WTC11 (cell line): ENCODE measurements around the gene GSK3B. TPM values are rescaled to one million over a fixed set of nuclear protein-coding genes. Genes with fewer than 3 reads are reported as not detected.

Source experiments
- ATAC-seq: fragments of 200-7000 bp; cut with Tn5 transposase; 2 replicates; pipeline ENCODE4 v1.10.0; 2021; ENCODE audit warnings: mild to moderate bottlenecking, moderate library complexity
- CTCF ChIA-PET: fragments of 300-600 bp; sonication (Branson Sonifier 250); formaldehyde crosslinking; loops from one replicate; lab custom pipeline; 2021; ENCODE audit warnings: antibody characterized with exemption; lab: Charles Lee
- POLR2A ChIA-PET: fragments of 350-600 bp; sonication (Branson Sonifier 250); formaldehyde crosslinking; loops from one replicate; lab custom pipeline; 2021; ENCODE audit warnings: antibody characterized with exemption; lab: Charles Lee
- DNase-seq: peaks from one replicate; pipeline ENCODE4 v3.0.0; 2021; ENCODE audit warnings: low spot score
- H3K27ac Mint-ChIP-seq: 2 replicates; pipeline ENCODE4 v1.8.0; 2021; ENCODE audit warnings: mixed read lengths
- H3K27me3 Mint-ChIP-seq: 2 replicates; pipeline ENCODE4 v1.8.0; 2021; ENCODE audit warnings: low read depth, mild to moderate bottlenecking, moderate library complexity, mixed read lengths
- H3K36me3 Mint-ChIP-seq: 2 replicates; pipeline ENCODE4 v1.8.0; 2021; ENCODE audit warnings: mixed read lengths
- H3K4me1 Mint-ChIP-seq: 2 replicates; pipeline ENCODE4 v1.8.0; 2022; ENCODE audit warnings: mixed read lengths
- H3K4me3 Mint-ChIP-seq: 2 replicates; pipeline ENCODE4 v1.8.0; 2021; ENCODE audit warnings: mild to moderate bottlenecking, moderate library complexity, mixed read lengths
- H3K9me3 Mint-ChIP-seq: 2 replicates; pipeline ENCODE4 v1.8.0; 2021; ENCODE audit warnings: mixed read lengths
- CBFB ChIP-seq: sonication (generic); formaldehyde crosslinking; IDR thresholded peaks from 2 replicates; pipeline ENCODE4 v1.8.1; 2022; ENCODE audit warnings: mild to moderate bottlenecking, low read depth, missing genetic modification reagents
- CDX4 ChIP-seq: fragments of 250-450 bp; sonication (Bioruptor Pico); IDR thresholded peaks from 2 replicates; pipeline ENCODE4 v1.9.0; 2021; ENCODE audit warnings: moderate library complexity, mild to moderate bottlenecking, inconsistent platforms, borderline replicate concordance
- CREB1 ChIP-seq: sonication (generic); formaldehyde crosslinking; IDR thresholded peaks from 2 replicates; pipeline ENCODE4 v1.8.0; 2023; ENCODE audit warnings: mild to moderate bottlenecking, missing genetic modification reagents
- CREM ChIP-seq: sonication (generic); formaldehyde crosslinking; IDR thresholded peaks from 2 replicates; pipeline ENCODE4 v1.8.1; 2022; ENCODE audit warnings: mild to moderate bottlenecking, missing genetic modification reagents, moderate library complexity
- E2F4 ChIP-seq: sonication (generic); formaldehyde crosslinking; IDR thresholded peaks from 2 replicates; pipeline ENCODE4 v1.8.1; 2022; ENCODE audit warnings: low read depth, mild to moderate bottlenecking, moderate library complexity, missing genetic modification reagents, borderline replicate concordance
- ETV6 ChIP-seq: sonication (generic); formaldehyde crosslinking; IDR thresholded peaks from 2 replicates; pipeline ENCODE4 v1.8.1; 2022; ENCODE audit warnings: mild to moderate bottlenecking, missing genetic modification reagents
- GABPB1 ChIP-seq: sonication (generic); formaldehyde crosslinking; IDR thresholded peaks from 2 replicates; pipeline ENCODE4 v1.8.1; 2023; ENCODE audit warnings: mild to moderate bottlenecking, missing genetic modification reagents
- HMGA2 ChIP-seq: fragments of 250-450 bp; sonication (Bioruptor Pico); IDR thresholded peaks from 2 replicates; pipeline ENCODE4 v1.4.0; 2021; ENCODE audit warnings: mild to moderate bottlenecking, moderate library complexity
- MXD4 ChIP-seq: fragments of 250-450 bp; sonication (Bioruptor Pico); IDR thresholded peaks from 2 replicates; pipeline ENCODE4 v1.8.0; 2021; ENCODE audit warnings: mild to moderate bottlenecking, moderate library complexity, borderline replicate concordance
- PRRX2 ChIP-seq: fragments of 250-450 bp; sonication (Bioruptor Pico); IDR thresholded peaks from 2 replicates; pipeline ENCODE4 v1.8.0; 2021; ENCODE audit warnings: mild to moderate bottlenecking
- SOX15 ChIP-seq: fragments of 250-450 bp; sonication (Bioruptor Pico); IDR thresholded peaks from 2 replicates; pipeline ENCODE4 v1.9.0; 2021; ENCODE audit warnings: mild to moderate bottlenecking
- TP53 ChIP-seq: sonication (generic); formaldehyde crosslinking; IDR thresholded peaks from 2 replicates; pipeline ENCODE4 v1.8.1; 2023; ENCODE audit warnings: mild to moderate bottlenecking, missing genetic modification reagents
- ZNF138 ChIP-seq: sonication (generic); formaldehyde crosslinking; conservative IDR thresholded peaks from 2 replicates; pipeline ENCODE4 v1.8.1; 2022; ENCODE audit warnings: mild to moderate bottlenecking, moderate library complexity, missing genetic modification reagents
- total RNA-seq: library from RNA; stranded (reverse); gene quantifications from 3 replicates; pipeline ENCODE4 v1.2.3, GENCODE V29; 2021
- TF ChIP-seq, protein P1 (sequence below): fragments of 250-450 bp; sonication (Bioruptor Pico); IDR thresholded peaks from 2 replicates; pipeline ENCODE4 v1.9.0; 2021; ENCODE audit warnings: mild to moderate bottlenecking
- TF ChIP-seq, protein P2 (sequence below): sonication (generic); formaldehyde crosslinking; IDR thresholded peaks from 2 replicates; pipeline ENCODE4 v1.8.1; 2023; ENCODE audit warnings: mild to moderate bottlenecking, moderate library complexity, missing genetic modification reagents
- TF ChIP-seq, protein P3 (sequence below): sonication (generic); formaldehyde crosslinking; IDR thresholded peaks from 2 replicates; pipeline ENCODE4 v1.8.0; 2022; ENCODE audit warnings: missing genetic modification reagents

Gene GSK3B
- total RNA-seq, 1 experiment from 2014 or later, result 48.9 TPM

- TF ChIP-seq, protein P1, sequence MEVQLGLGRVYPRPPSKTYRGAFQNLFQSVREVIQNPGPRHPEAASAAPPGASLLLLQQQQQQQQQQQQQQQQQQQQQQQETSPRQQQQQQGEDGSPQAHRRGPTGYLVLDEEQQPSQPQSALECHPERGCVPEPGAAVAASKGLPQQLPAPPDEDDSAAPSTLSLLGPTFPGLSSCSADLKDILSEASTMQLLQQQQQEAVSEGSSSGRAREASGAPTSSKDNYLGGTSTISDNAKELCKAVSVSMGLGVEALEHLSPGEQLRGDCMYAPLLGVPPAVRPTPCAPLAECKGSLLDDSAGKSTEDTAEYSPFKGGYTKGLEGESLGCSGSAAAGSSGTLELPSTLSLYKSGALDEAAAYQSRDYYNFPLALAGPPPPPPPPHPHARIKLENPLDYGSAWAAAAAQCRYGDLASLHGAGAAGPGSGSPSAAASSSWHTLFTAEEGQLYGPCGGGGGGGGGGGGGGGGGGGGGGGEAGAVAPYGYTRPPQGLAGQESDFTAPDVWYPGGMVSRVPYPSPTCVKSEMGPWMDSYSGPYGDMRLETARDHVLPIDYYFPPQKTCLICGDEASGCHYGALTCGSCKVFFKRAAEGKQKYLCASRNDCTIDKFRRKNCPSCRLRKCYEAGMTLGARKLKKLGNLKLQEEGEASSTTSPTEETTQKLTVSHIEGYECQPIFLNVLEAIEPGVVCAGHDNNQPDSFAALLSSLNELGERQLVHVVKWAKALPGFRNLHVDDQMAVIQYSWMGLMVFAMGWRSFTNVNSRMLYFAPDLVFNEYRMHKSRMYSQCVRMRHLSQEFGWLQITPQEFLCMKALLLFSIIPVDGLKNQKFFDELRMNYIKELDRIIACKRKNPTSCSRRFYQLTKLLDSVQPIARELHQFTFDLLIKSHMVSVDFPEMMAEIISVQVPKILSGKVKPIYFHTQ, result no peak
- TF ChIP-seq CREM (CRISPR knock-in tag), result no peak
- TF ChIP-seq CDX4 (CRISPR knock-in tag), result no peak
- no peak for TF ChIP-seq TP53 (CRISPR knock-in tag)
- TF ChIP-seq ZNF138 (CRISPR knock-in tag), result no peak
- TF ChIP-seq CBFB, result no peak
- no peak for TF ChIP-seq MXD4
These were observed 192.2 kb downstream of the GSK3B start (continued) for GRCh38 chr3:119902061-119902460.

DNA sequence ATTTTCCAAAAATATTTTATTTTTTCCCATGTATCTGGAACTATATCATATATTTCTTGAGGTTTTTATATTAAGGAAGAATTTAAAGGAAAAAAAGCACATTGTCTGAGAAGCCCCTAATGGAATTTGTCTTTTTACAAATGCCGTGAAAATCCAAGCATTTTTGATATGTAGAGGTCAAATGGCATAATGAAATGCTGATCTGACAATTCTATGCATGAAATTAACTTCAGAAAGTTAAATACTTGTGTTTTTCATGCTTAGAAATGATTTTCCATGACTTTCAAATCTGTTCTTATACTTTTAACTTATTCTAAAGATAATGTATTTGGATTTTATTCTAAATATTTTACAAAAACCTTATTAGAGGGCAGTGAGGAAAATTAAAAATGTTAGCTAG, 193.1 kb downstream of the GSK3B start:
- DNase-seq (no peak), ATAC-seq (no peak)
- H3K27ac Mint-ChIP-seq, result no peak overlapping the region
- H3K4me1 Mint-ChIP-seq, result no peaks in the 10 kb centered on the region
- no peaks in the 10 kb centered on the region for H3K9me3 Mint-ChIP-seq
- H3K36me3 Mint-ChIP-seq, result 0 out of 2 replicates have a peak, but pooled peaks cover 3% of the 10 kb centered on the region
- no peak overlapping the region for H3K4me3 Mint-ChIP-seq
- no peak for TF ChIP-seq PRRX2
- no peak for TF ChIP-seq E2F4
- TF ChIP-seq ETV6 (CRISPR knock-in tag), result no peak
- TF ChIP-seq, protein P1, result no peak
- TF ChIP-seq SOX15 (CRISPR knock-in tag), result no peak
- TF ChIP-seq, protein P2, sequence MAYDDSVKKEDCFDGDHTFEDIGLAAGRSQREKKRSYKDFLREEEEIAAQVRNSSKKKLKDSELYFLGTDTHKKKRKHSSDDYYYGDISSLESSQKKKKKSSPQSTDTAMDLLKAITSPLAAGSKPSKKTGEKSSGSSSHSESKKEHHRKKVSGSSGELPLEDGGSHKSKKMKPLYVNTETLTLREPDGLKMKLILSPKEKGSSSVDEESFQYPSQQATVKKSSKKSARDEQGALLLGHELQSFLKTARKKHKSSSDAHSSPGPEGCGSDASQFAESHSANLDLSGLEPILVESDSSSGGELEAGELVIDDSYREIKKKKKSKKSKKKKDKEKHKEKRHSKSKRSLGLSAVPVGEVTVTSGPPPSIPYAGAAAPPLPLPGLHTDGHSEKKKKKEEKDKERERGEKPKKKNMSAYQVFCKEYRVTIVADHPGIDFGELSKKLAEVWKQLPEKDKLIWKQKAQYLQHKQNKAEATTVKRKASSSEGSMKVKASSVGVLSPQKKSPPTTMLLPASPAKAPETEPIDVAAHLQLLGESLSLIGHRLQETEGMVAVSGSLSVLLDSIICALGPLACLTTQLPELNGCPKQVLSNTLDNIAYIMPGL (CRISPR knock-in tag), result no peak
- TF ChIP-seq GABPB1, result no peak
- TF ChIP-seq, protein P3, sequence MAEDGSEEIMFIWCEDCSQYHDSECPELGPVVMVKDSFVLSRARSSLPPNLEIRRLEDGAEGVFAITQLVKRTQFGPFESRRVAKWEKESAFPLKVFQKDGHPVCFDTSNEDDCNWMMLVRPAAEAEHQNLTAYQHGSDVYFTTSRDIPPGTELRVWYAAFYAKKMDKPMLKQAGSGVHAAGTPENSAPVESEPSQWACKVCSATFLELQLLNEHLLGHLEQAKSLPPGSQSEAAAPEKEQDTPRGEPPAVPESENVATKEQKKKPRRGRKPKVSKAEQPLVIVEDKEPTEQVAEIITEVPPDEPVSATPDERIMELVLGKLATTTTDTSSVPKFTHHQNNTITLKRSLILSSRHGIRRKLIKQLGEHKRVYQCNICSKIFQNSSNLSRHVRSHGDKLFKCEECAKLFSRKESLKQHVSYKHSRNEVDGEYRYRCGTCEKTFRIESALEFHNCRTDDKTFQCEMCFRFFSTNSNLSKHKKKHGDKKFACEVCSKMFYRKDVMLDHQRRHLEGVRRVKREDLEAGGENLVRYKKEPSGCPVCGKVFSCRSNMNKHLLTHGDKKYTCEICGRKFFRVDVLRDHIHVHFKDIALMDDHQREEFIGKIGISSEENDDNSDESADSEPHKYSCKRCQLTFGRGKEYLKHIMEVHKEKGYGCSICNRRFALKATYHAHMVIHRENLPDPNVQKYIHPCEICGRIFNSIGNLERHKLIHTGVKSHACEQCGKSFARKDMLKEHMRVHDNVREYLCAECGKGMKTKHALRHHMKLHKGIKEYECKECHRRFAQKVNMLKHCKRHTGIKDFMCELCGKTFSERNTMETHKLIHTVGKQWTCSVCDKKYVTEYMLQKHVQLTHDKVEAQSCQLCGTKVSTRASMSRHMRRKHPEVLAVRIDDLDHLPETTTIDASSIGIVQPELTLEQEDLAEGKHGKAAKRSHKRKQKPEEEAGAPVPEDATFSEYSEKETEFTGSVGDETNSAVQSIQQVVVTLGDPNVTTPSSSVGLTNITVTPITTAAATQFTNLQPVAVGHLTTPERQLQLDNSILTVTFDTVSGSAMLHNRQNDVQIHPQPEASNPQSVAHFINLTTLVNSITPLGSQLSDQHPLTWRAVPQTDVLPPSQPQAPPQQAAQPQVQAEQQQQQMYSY (CRISPR knock-in tag), result no peak
- no peak for TF ChIP-seq CREB1
- no peak for TF ChIP-seq HMGA2 (CRISPR knock-in tag)
- ChIA-PET POLR2A (no interaction called here), CTCF (interaction anchor here (5.1 kb wide), 1 partner anchor 9 kb away, joined by 27 read pairs; no protein-coding TSS in a partner anchor)
- H3K27me3 Mint-ChIP-seq, result no peaks in the 10 kb centered on the region
